HCT116 (cell line): Measurements from ENCODE around the gene ACTN2. TPM values are rescaled to one million over a fixed set of nuclear protein-coding genes. Genes with fewer than 3 reads are reported as not detected.

Experiments
- ATAC-seq: fragments of 200-7000 bp; cut with Tn5 transposase; 2 replicates; pipeline ENCODE4 v1.9.1; 2020; ENCODE audit warnings: mild to moderate bottlenecking, moderate library complexity
- BruUV-seq: library from RNA; stranded (reverse); fragments of 400-500 nt; replicated peaks from 2 replicates; lab custom pipeline; 2021; lab: Mats Ljungman, UMichigan
- CTCF ChIA-PET: fragments of 300-600 bp; sonication (Branson Sonifier 250); formaldehyde crosslinking; loops from one replicate; lab custom pipeline; 2021; ENCODE audit warnings: antibody characterized with exemption; lab: Charles Lee
- POLR2A ChIA-PET: fragments of 300-600, 350-600 bp; sonication (Branson Sonifier 250); formaldehyde crosslinking; loops from one replicate; lab custom pipeline; 2021; ENCODE audit warnings: antibody characterized with exemption; lab: Charles Lee
- RAD21 ChIA-PET, 2 experiments: fragments of 300-600 bp; sonication (Branson Sonifier 250); formaldehyde crosslinking; loops; one replicate each; lab custom pipeline; 2023; ENCODE audit warnings: low total read pairs in 2 of 2; ENCODE audit not compliant: uncharacterized antibody in 2 of 2, unreplicated experiment in 2 of 2, low non-redundant PET in 1 of 2; lab: Charles Lee
- DNase-seq: peaks from one replicate; pipeline ENCODE4 v3.0.0-alpha.2; 2010; ENCODE audit warnings: low read depth, low spot score
- H2AFZ ChIP-seq: fragments of 200-600 bp; shearing (Covaris generic), sonication (generic); 2 replicates; pipeline ENCODE4 v1.6.1; 2017; ENCODE audit warnings: low read depth, mixed run types, mixed read lengths, antibody characterized with exemption, low read length; ENCODE audit not compliant: poor library complexity, severe bottlenecking
- H3K27ac ChIP-seq: 2 replicates; pipeline ENCODE4 v1.5.1; 2012; ENCODE audit warnings: low read depth, low read length
- H3K27me3 ChIP-seq: fragments of 200-600 bp; sonication (generic); 2 replicates; pipeline ENCODE4 v1.6.1; 2016; ENCODE audit warnings: mixed run types, low read length, mixed read lengths; ENCODE audit not compliant: insufficient read depth
- H3K36me3 ChIP-seq, 2 experiments: fragments of 200-500 bp in 1 of 2; fragments of 200-600 bp in 1 of 2; sonication (Bioruptor generic) in 1 of 2; sonication (generic) in 1 of 2; 2 replicates each; pipeline versions ENCODE4 v1.5.1 to v1.6.1; 2014 to 2016; ENCODE audit warnings: low read length in 2 of 2, inconsistent platforms in 1 of 2, mixed read lengths in 1 of 2, mixed run types in 1 of 2; ENCODE audit not compliant: insufficient read depth in 2 of 2, control insufficient read depth in 1 of 2
- H3K4me1 ChIP-seq, 2 experiments: fragments of 200-600 bp in 1 of 2; sonication (generic) in 1 of 2; 2 replicates each; pipeline versions ENCODE4 v1.5.1 to v1.6.1; 2012 to 2017; ENCODE audit warnings: low read length in 2 of 2, inconsistent platforms in 1 of 2, mild to moderate bottlenecking in 1 of 2, mixed read lengths in 1 of 2, mixed run types in 1 of 2, moderate library complexity in 1 of 2; ENCODE audit not compliant: insufficient read depth in 2 of 2, control insufficient read depth in 1 of 2
- H3K4me2 ChIP-seq: fragments of 200-600 bp; sonication (generic); 2 replicates; pipeline ENCODE4 v1.6.1; 2017; ENCODE audit warnings: mixed run types, low read length, mixed read lengths
- H3K4me3 ChIP-seq, 2 experiments: fragments of 200-600 bp in 1 of 2; sonication (generic) in 1 of 2; replicated peaks in 1 of 2; 2 replicates each; pipeline ENCODE4 v1.5.1; 2011 to 2016; ENCODE audit warnings: low read length in 2 of 2, control low read depth in 1 of 2, low read depth in 1 of 2, mild to moderate bottlenecking in 1 of 2, mixed read lengths in 1 of 2, mixed run types in 1 of 2
- H3K79me2 ChIP-seq: fragments of 200-600 bp; sonication (generic); 2 replicates; pipeline ENCODE4 v1.6.1; 2017; ENCODE audit warnings: mild to moderate bottlenecking, mixed run types, low read length, moderate library complexity, mixed read lengths; ENCODE audit not compliant: insufficient read depth
- H3K9ac ChIP-seq: fragments of 200-600 bp; sonication (generic); 2 replicates; pipeline ENCODE4 v1.6.1; 2016; ENCODE audit warnings: low read length, mixed read lengths
- H3K9me2 ChIP-seq: fragments of 200-600 bp; sonication (generic), shearing (Covaris generic); 2 replicates; pipeline ENCODE4 v1.6.1; 2017; ENCODE audit warnings: mixed run types, mild to moderate bottlenecking, moderate library complexity; ENCODE audit not compliant: insufficient read depth
- H3K9me3 ChIP-seq, 2 experiments: fragments of 200-500 bp in 1 of 2; fragments of 200-600 bp in 1 of 2; sonication (Bioruptor generic) in 1 of 2; sonication (generic) in 1 of 2; 2 replicates each; pipeline ENCODE4 v1.6.1; 2014 to 2017; ENCODE audit warnings: low read length in 2 of 2, mixed read lengths in 2 of 2, inconsistent platforms in 1 of 2, low read depth in 1 of 2, mild to moderate bottlenecking in 1 of 2, mixed run types in 1 of 2, moderate library complexity in 1 of 2; ENCODE audit not compliant: control insufficient read depth in 1 of 2, insufficient read depth in 1 of 2
- H4K20me1 ChIP-seq: fragments of 200-600 bp; sonication (generic), shearing (Covaris generic); 2 replicates; pipeline ENCODE4 v1.6.1; 2017; ENCODE audit warnings: mixed run types, mild to moderate bottlenecking, moderate library complexity; ENCODE audit not compliant: insufficient read depth
- CBX3 ChIP-seq: IDR thresholded peaks from 2 replicates; pipeline ENCODE4 v1.6.1; 2012; ENCODE audit warnings: low read depth
- ELF1 ChIP-seq: IDR thresholded peaks from 2 replicates; pipeline ENCODE4 v1.6.1; 2012; ENCODE audit warnings: low read depth, borderline replicate concordance
- POLR2A ChIP-seq: IDR thresholded peaks from 2 replicates; pipeline ENCODE4 v1.7.0; 2011; ENCODE audit warnings: borderline replicate concordance; ENCODE audit not compliant: insufficient read depth, insufficient read length; ENCODE audit errors: extremely low read depth
- SIN3A ChIP-seq: IDR thresholded peaks from 2 replicates; pipeline ENCODE4 v1.6.1; 2012; ENCODE audit warnings: low read depth
- YY1 ChIP-seq: IDR thresholded peaks from 2 replicates; pipeline ENCODE4 v1.6.1; 2011; ENCODE audit warnings: low read length, low read depth, moderate library complexity, mild to moderate bottlenecking; ENCODE audit not compliant: insufficient replicate concordance; ENCODE audit errors: extremely low read depth
- ZBTB33 ChIP-seq: IDR thresholded peaks from 2 replicates; pipeline ENCODE4 v1.6.1; 2011; ENCODE audit warnings: mild to moderate bottlenecking, low read length, moderate library complexity; ENCODE audit not compliant: insufficient replicate concordance; ENCODE audit errors: extremely low read depth
- ZNF274 ChIP-seq: fragments of 200-500 bp; sonication (Bioruptor generic); IDR thresholded peaks from 2 replicates; pipeline ENCODE4 v1.6.1; 2014; ENCODE audit warnings: mild to moderate bottlenecking, low read depth, low read length, inconsistent platforms
- intact Hi-C: fragments of 100-400 bp; cut with micrococcal nuclease; formaldehyde crosslinking; loops from 2 replicates; pipeline ENCODE4 v1.10.0; 2022
- total RNA-seq: library from RNA; stranded (reverse); gene quantifications from one replicate; pipeline ENCODE4 v1.2.1, GENCODE V29; 2021; ENCODE audit not compliant: unreplicated experiment
- TF ChIP-seq, protein P1 (sequence below), 3 experiments: fragments of 200-600 bp in 1 of 3; sonication (generic) in 1 of 3; IDR thresholded peaks in 2 of 3; conservative IDR thresholded peaks in 1 of 3; 2 replicates each; pipeline ENCODE4 v1.5.1; 2012 to 2017; ENCODE audit warnings: low read depth in 2 of 3, low read length in 2 of 3, antibody characterized with exemption in 1 of 3, borderline replicate concordance in 1 of 3, control low read depth in 1 of 3, mild to moderate bottlenecking in 1 of 3, mixed read lengths in 1 of 3, mixed run types in 1 of 3, moderate library complexity in 1 of 3; ENCODE audit not compliant: insufficient read depth in 1 of 3
- TF ChIP-seq, protein P2 (sequence below): IDR thresholded peaks from 2 replicates; pipeline ENCODE4 v1.6.1; 2012; ENCODE audit warnings: low read depth

ACTN2 gene
- total RNA-seq, 1 experiment from 2014 or later, result 0.20 TPM

- intact Hi-C loops, result loop anchor here (2.0 to 5.0 kb wide), 2 partner anchors 373 to 810 kb away; no protein-coding TSS in a partner anchor
- TF ChIP-seq, protein P1, sequence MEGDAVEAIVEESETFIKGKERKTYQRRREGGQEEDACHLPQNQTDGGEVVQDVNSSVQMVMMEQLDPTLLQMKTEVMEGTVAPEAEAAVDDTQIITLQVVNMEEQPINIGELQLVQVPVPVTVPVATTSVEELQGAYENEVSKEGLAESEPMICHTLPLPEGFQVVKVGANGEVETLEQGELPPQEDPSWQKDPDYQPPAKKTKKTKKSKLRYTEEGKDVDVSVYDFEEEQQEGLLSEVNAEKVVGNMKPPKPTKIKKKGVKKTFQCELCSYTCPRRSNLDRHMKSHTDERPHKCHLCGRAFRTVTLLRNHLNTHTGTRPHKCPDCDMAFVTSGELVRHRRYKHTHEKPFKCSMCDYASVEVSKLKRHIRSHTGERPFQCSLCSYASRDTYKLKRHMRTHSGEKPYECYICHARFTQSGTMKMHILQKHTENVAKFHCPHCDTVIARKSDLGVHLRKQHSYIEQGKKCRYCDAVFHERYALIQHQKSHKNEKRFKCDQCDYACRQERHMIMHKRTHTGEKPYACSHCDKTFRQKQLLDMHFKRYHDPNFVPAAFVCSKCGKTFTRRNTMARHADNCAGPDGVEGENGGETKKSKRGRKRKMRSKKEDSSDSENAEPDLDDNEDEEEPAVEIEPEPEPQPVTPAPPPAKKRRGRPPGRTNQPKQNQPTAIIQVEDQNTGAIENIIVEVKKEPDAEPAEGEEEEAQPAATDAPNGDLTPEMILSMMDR (IDR thresholded peaks at IDR 0.05 in 2 of 3, conservative IDR thresholded peaks at IDR 0.05 in 1 of 3; ENCODE audit: borderline replicate concordance in 1 of 3, insufficient read depth in 1 of 3, low read depth in 2 of 3, low read length in 2 of 3), result no peak
- TF ChIP-seq, protein P2, sequence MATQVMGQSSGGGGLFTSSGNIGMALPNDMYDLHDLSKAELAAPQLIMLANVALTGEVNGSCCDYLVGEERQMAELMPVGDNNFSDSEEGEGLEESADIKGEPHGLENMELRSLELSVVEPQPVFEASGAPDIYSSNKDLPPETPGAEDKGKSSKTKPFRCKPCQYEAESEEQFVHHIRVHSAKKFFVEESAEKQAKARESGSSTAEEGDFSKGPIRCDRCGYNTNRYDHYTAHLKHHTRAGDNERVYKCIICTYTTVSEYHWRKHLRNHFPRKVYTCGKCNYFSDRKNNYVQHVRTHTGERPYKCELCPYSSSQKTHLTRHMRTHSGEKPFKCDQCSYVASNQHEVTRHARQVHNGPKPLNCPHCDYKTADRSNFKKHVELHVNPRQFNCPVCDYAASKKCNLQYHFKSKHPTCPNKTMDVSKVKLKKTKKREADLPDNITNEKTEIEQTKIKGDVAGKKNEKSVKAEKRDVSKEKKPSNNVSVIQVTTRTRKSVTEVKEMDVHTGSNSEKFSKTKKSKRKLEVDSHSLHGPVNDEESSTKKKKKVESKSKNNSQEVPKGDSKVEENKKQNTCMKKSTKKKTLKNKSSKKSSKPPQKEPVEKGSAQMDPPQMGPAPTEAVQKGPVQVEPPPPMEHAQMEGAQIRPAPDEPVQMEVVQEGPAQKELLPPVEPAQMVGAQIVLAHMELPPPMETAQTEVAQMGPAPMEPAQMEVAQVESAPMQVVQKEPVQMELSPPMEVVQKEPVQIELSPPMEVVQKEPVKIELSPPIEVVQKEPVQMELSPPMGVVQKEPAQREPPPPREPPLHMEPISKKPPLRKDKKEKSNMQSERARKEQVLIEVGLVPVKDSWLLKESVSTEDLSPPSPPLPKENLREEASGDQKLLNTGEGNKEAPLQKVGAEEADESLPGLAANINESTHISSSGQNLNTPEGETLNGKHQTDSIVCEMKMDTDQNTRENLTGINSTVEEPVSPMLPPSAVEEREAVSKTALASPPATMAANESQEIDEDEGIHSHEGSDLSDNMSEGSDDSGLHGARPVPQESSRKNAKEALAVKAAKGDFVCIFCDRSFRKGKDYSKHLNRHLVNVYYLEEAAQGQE, result no peak
- TF ChIP-seq SIN3A (no peak), ELF1 (no peak), CBX3 (no peak), YY1 (no peak), ZNF274 (no peak), ZBTB33 (no peak), POLR2A (no peak)
- POLR2A ChIA-PET, result no interaction called here
- Histone ChIP-seq H3K27ac (no peak overlapping the region), H3K9me3 (no peaks in the 10 kb centered on the region), H3K4me1 (no peaks in the 10 kb centered on the region), H2AFZ (no peak overlapping the region), H3K79me2 (no peaks in the 10 kb centered on the region), H3K4me3 (no peak overlapping the region), H4K20me1 (no peaks in the 10 kb centered on the region), H3K27me3 (no peaks in the 10 kb centered on the region), H3K36me3 (no peaks in the 10 kb centered on the region), H3K9me2 (no peaks in the 10 kb centered on the region), H3K9ac (no peak overlapping the region), H3K4me2 (no peak overlapping the region)
- CTCF ChIA-PET, result no interaction called here
- ATAC-seq, result no peak
- no peak for DNase-seq
- BruUV-seq, result no TSS peak
- RAD21 ChIA-PET, result interaction anchor here in 1 of 2 experiments (0.6 kb wide), 1 partner anchor 112 kb away, joined by 7 read pairs; no protein-coding TSS in a partner anchor
Measured at GRCh38 chr1:236751935-236752334, 65.6 kb downstream of the ACTN2 start.
